Measurements from ENCODE around the gene PRKD1. TPM values are rescaled to one million over a fixed set of nuclear protein-coding genes. Genes with fewer than 3 reads are reported as not detected.

The PRKD1 gene
- total RNA-seq (2014; rRNA removed; shearing (Covaris generic)) = 11.0 and 11.6 TPM in 2 replicates

DNA sequence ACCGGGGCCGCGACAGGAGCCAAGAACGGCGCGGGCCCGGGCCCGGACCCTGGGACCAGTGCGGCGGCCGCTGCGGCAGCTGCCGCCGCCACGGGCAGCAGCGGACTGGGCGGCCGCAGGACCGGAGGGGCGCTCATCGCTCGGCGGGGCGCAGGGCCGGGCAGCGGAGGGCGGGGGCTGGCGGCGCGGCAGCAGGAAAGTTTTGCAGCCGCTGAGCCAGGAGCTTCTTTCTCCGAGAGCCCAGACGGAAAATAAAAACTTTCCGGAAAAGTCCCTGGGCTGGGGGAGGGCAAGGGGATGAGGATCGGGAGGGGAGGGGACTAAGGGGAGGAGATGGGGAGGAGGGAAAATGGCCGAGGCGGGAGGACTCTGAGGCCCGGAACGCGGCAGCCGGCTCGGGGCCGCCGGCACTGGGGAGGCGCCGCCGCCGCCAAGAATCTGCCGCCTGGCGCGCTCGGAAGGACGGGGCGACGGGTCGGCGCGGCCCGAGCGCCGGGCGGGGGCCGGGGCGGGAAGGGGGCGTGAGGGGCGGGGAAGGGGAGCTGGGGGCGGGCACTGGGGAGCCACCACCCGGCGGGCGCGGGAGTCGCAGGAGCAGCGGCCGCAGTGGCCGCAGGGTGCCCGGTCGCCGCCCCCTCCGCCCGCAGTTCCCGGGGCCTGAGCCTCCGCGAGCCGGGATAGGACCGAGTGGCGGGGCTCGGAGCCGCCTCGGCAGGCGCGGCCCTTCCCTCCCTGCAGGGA lies at the start of gene PRKD1:
PRKD1 (minus strand) TSS at position 472 of the 741 bp plus-strand sequence.
- H3K27ac ChIP-seq = no peak within 1 kb of the TSS; the same call in 1 of the 2 replicates
- peak; percentile 68 to 76 for DNase-seq

DNA sequence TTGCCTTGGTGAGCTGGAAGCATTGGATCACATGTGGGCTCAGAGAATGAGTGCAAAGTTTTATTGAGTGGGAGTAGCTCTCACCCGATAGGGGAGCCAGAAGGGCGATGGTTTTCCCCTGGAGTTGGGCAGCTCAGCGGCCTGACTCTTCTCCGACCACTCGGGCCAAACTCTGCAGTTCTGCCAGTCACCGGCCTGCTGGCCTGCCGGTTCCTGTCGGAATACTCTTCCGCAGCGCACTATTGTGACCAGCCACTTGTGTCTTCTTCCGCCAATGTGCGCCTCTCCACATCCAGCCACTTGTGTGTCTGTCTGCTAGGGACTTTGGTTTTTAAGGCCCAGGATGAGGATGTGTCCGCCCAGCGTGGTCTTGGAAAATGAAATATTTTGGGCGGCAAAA lies 43.5 kb upstream of the PRKD1 start:
- H3K4me3 ChIP-seq = no peak overlapping the region
- DNase-seq = no peak

More for the DNA sequence above, at the start of gene PRKD1:
- Histone ChIP-seq H3K36me3 (no peaks in the 10 kb centered on the region), H3K27me3 (no peaks in the 10 kb centered on the region), H3K9me3 (replicated peaks) (no peaks in the 10 kb centered on the region), H3K4me1 (peaks cover 7% of the 10 kb centered on the region), H3K4me3 (peak within 1 kb of the TSS; percentile 73)

DNA sequence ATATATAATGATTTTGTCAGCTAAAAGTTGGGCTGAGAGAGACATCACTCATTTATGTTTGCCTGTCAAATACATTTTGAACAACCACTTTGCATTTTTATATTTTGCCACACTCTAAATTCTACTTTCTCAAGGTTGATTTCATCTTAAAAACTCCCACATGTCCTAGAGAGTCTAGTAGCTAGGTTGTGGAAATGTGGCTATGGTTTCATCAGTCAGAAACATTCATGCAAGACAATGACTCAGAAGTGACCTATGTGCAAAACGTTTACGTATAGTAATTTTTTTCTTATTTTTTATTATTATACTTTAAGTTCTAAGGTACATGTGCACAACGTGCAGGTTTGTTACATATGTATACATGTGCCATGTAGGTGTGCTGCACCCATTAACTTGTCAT lies 27.4 kb upstream of the PRKD1 start:
- H3K27me3 ChIP-seq = no peaks in the 10 kb centered on the region
- no peaks in the 10 kb centered on the region for H3K36me3 ChIP-seq
- H3K4me1 ChIP-seq = no peaks in the 10 kb centered on the region
- no peak overlapping the region for H3K27ac ChIP-seq
- H3K9me3 ChIP-seq (replicated peaks) = peaks cover 3% of the 10 kb centered on the region; the same call in 1 of the 2 replicates
- H3K4me3 ChIP-seq = no peak overlapping the region
- no peak for DNase-seq

More for the DNA sequence above, 43.5 kb upstream of the PRKD1 start:
- no peaks in the 10 kb centered on the region for H3K36me3 ChIP-seq
- no peaks in the 10 kb centered on the region for H3K9me3 ChIP-seq (replicated peaks)
- no peaks in the 10 kb centered on the region for H3K4me1 ChIP-seq
- H3K27me3 ChIP-seq = no peaks in the 10 kb centered on the region; the same call in 1 of the 2 replicates
- H3K27ac ChIP-seq = no peak overlapping the region

DNA sequence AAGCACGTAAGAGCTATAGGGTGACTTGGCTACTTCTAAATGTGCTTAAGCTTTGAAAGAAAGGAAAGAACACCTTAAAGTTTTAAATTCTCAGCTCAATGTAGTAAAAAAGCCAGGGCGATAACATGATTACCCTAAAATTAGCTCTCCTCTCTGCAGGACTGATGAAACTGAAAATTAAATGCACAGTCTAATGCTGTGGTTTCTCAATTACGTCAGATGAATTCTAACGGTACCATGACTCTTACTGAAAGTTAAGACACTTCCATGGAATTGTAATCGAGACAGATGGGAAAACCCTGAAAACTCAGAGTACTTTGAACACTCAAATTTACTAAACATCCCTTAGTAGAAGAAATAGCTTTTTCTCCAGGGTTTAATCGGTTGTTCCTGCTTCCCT lies 25.9 kb upstream of the PRKD1 start:
- H3K27me3 ChIP-seq = no peaks in the 10 kb centered on the region
- no peak for DNase-seq
- no peaks in the 10 kb centered on the region; the same call in 1 of the 2 replicates for H3K4me1 ChIP-seq
- H3K4me3 ChIP-seq = no peak overlapping the region
- peaks cover 3% of the 10 kb centered on the region; the same call in 1 of the 2 replicates for H3K9me3 ChIP-seq (replicated peaks)
- H3K36me3 ChIP-seq = no peaks in the 10 kb centered on the region
- no peak overlapping the region for H3K27ac ChIP-seq

GRCh38 chr14:29944091-29944490 lies 16.4 kb upstream of the PRKD1 start:
- Histone ChIP-seq H3K4me3 (no peak overlapping the region), H3K4me1 (no peaks in the 10 kb centered on the region), H3K36me3 (no peaks in the 10 kb centered on the region), H3K9me3 (replicated peaks) (no peaks in the 10 kb centered on the region), H3K27me3 (no peaks in the 10 kb centered on the region), H3K27ac (no peak overlapping the region)
- no peak for DNase-seq

- Histone ChIP-seq H3K9me3 (replicated peaks) (no peaks in the 10 kb centered on the region), H3K4me1 (no peaks in the 10 kb centered on the region), H3K27ac (no peak overlapping the region), H3K27me3 (no peaks in the 10 kb centered on the region), H3K4me3 (no peak overlapping the region), H3K36me3 (no peaks in the 10 kb centered on the region)
- DNase-seq = no peak
Observed at GRCh38 chr14:29941401-29941800, 13.8 kb upstream of the PRKD1 start.

DNA sequence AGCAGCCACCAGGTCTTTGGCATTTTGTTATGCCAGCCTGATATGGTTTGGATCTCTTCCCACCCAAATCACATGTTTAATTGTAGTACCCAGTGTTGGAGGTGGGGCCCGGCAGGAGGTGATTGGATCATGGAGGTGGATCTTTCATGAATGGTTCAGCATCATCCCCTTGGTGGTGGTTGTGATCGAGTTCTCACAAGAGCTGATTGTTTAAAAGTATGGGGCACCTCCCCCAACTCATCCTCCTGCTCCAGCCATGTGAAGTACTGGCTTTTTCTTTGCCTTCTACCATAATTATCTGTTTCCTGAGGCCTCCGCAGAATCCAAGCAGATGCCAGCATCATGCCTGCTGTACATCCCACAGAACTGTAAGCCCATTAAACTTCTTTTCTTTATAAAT lies 12.8 kb upstream of the PRKD1 start:
- DNase-seq = no peak
- no peaks in the 10 kb centered on the region for H3K27me3 ChIP-seq
- H3K27ac ChIP-seq = no peak overlapping the region
- no peaks in the 10 kb centered on the region for H3K9me3 ChIP-seq (replicated peaks)
- no peaks in the 10 kb centered on the region for H3K4me1 ChIP-seq
- no peak overlapping the region for H3K4me3 ChIP-seq
- H3K36me3 ChIP-seq = no peaks in the 10 kb centered on the region

DNA sequence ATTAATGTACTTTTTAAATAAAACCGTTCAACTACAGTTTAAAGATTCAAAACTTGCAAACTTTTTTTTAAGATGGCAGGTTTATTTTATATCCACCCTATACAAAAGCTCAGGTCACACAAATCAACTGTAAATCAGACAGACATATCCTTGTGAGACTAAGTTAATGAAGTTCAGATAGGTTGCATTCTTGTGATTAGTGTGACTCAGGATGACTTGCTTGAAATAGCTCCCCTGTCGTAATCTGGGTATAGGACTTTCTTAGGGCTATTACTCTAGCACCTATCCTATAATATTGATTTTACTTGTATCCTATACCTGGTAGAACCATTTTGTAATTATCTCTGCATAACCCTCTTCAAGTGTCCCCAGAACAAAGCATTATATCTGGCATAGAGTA lies 9.5 kb upstream of the PRKD1 start:
- Histone ChIP-seq H3K27ac (no peak overlapping the region), H3K27me3 (no peaks in the 10 kb centered on the region), H3K9me3 (replicated peaks) (no peaks in the 10 kb centered on the region), H3K4me1 (no peaks in the 10 kb centered on the region), H3K36me3 (no peaks in the 10 kb centered on the region), H3K4me3 (no peak overlapping the region)
- DNase-seq = no peak

- H3K36me3 ChIP-seq = no peaks in the 10 kb centered on the region
Observed at GRCh38 chr14:29930283-29930682, 2.6 kb upstream of the PRKD1 start.

DNA sequence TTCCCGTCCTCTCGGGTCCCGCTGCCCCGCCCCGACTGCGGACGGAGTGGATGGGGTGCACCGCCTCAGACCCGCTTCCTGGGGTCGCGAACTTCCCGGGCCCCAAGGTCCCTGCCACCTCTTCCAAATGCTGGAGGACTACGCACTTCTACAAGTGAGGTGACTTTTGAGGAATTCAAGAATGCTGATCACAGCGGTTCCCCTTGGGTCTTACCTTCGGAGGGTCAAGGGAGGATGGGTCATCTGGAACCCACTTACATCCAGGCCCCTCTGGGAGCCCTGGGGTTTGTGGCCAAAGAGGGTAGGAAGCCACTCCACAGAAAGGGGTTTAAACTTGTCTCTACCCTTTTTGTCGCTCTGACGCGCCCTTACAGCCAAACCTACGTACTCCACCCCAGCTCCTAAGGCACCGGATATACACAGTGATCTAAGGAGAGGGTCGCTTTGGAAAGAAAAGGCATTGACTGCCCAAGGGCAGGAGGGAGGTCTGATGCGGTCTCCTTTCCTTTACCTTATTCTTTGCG lies 532 bp upstream of the PRKD1 start:
- no peak for DNase-seq
- H3K27ac ChIP-seq = no peak overlapping the region
- H3K4me3 ChIP-seq = peak overlapping the region; percentile 73
- H3K36me3 ChIP-seq = no peaks in the 10 kb centered on the region
- no peaks in the 10 kb centered on the region for H3K27me3 ChIP-seq
- peaks cover 7% of the 10 kb centered on the region for H3K4me1 ChIP-seq
- no peaks in the 10 kb centered on the region for H3K9me3 ChIP-seq (replicated peaks)

More at GRCh38 chr14:29930283-29930682, 2.6 kb upstream of the PRKD1 start:
- Histone ChIP-seq H3K4me3 (no peak overlapping the region), H3K4me1 (peaks cover 5% of the 10 kb centered on the region), H3K27ac (no peak overlapping the region), H3K27me3 (no peaks in the 10 kb centered on the region), H3K9me3 (replicated peaks) (no peaks in the 10 kb centered on the region)
- DNase-seq = peak in 1 of 2 experiments; percentile 18

DNA sequence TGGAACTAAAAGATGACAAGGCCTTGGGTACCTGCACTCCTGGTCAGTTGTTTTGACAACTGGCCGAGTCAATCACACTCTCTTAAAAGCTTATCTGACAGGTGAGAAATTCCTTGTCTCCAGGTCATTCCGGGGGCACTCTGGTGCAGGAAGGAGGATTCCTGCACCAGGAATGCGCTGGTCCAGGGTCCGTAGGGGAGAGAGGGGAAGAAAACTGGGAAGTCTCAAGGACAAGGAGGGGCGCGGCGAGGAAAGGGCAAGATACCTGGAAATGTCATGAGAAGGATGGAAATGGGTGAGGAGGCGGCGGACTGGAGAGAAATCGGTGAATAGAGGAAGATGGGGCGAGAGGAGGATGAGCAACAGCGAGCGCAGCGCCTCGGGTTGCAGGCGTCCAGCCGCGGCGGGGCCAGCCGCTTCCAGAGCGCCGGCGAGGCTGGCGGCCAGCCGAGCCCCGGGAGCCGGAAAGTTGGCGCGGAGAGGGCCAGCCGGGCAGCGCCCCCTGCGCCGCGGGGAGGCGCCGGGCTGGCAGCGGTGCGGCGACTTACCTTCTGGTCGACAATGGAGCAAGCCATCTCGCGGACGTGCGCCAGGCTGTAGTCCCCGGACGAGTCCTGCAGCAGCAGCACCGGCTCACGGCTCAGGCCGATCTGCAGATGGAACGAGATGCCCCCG lies 809 bp downstream of the PRKD1 start:
- peak overlapping the region; percentile 73 for H3K4me3 ChIP-seq
- peaks cover 7% of the 10 kb centered on the region for H3K4me1 ChIP-seq
- H3K36me3 ChIP-seq = no peaks in the 10 kb centered on the region
- peak; percentile 59 to 68 for DNase-seq
- no peak overlapping the region; the same call in 1 of the 2 replicates for H3K27ac ChIP-seq
- no peaks in the 10 kb centered on the region for H3K27me3 ChIP-seq
- H3K9me3 ChIP-seq (replicated peaks) = no peaks in the 10 kb centered on the region

DNA sequence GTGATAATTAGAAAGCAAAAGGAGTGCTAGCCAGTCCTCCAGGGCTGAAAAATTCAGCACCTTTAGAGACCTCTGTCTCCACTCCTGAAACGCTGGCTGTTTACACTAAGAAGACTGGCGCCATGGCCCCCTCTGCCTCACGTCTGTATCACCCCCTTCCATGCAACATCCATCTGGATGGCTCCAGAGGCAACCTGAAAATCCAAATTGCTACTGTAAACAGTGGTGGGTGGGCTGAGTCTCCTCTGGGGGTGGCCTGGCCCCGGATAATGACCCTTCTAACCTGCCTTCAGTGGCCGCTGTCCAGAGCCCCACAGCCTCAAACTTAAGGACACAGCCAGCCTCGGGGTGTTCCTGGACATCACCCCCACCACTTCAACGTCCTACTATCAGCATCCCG lies 1.4 kb downstream of the PRKD1 start:
- Histone ChIP-seq H3K36me3 (no peaks in the 10 kb centered on the region), H3K4me3 (peak overlapping the region; percentile 73), H3K27ac (no peak overlapping the region; the same call in 1 of the 2 replicates), H3K4me1 (peaks cover 7% of the 10 kb centered on the region), H3K27me3 (no peaks in the 10 kb centered on the region), H3K9me3 (replicated peaks) (no peaks in the 10 kb centered on the region)
- DNase-seq = peak in 1 of 2 experiments; percentile 40

DNA sequence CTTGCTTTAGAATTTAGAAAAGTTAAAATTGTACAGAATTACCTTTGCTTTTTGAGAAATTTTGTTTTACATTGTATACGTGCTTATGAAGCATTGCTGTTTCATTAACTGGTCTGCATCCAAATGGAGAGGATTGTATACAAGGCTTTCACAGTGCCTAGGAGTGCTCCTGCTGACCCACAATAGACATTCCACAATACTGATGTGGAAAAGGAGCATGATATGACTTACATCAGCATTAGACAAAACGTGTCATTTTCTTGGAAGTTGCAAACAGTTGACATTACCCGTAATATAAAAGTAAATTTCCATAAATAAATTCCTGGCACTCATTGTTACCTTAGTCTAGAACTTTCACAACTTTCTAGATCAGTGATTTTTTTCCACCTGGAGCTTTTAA lies 1.9 kb downstream of the PRKD1 start:
- Histone ChIP-seq H3K4me1 (peaks cover 7% of the 10 kb centered on the region), H3K4me3 (peak overlapping the region; percentile 73), H3K27me3 (no peaks in the 10 kb centered on the region), H3K27ac (no peak overlapping the region), H3K36me3 (no peaks in the 10 kb centered on the region), H3K9me3 (replicated peaks) (no peaks in the 10 kb centered on the region)
- DNase-seq = peak in 1 of 2 experiments; percentile 22

DNA sequence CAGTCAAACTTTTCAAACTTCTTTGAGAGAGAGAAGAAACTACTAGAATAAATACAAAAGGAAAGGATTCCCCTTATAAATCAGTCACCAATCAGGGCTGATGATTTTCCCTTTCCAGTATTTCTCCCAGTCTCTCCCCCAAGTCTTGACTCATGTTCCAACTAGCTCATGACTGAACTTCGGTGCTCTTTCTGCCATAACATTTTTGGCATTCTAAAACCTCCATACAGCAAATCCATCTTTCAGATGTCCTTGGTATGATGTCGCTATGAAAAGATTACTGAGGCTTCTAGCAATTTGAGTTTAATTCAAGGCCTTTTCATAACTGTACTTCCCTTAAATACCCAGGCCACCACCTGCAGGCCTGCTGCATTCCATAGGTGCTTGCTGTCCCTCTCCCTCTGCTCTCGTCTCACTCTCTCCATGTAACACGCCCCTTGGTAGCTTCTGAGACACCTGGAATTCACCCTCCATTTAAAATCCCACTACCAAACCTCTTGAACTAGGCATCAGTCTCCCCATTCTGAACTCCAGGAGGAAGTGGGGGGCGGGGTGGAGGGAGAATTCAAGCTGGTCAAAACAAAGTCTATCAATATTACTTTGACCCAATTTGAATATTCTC lies 2.4 kb downstream of the PRKD1 start:
- Histone ChIP-seq H3K27me3 (no peaks in the 10 kb centered on the region), H3K27ac (no peak overlapping the region), H3K4me1 (peaks cover 7% of the 10 kb centered on the region), H3K36me3 (no peaks in the 10 kb centered on the region), H3K4me3 (peak overlapping the region; percentile 73), H3K9me3 (replicated peaks) (no peaks in the 10 kb centered on the region)
- DNase-seq = no peak

DNA sequence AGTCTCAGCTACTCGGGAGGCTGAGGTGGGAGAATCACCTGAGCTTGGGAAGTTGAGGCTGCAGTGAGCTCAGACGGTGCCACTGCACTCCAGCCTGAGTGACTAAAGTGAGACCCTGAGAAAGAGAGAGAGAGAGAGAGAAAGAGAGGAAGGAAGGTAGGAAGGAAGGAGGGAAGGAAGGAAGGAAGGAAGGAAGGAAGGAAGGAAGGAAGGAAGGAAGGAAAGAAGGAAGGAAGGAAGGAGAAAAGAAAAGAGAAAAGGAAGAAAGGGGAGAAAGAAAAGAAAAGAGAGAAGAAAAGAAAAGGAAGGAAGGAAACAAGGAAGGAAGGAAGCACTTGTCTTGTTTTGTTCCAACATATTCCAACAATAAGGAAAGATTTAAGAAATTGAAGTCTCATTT lies 7.8 kb downstream of the PRKD1 start:
- Histone ChIP-seq H3K9me3 (replicated peaks) (no peaks in the 10 kb centered on the region), H3K27ac (no peak overlapping the region), H3K27me3 (no peaks in the 10 kb centered on the region), H3K4me1 (no peaks in the 10 kb centered on the region; the same call in 1 of the 2 replicates), H3K36me3 (no peaks in the 10 kb centered on the region), H3K4me3 (no peak overlapping the region)
- no peak for DNase-seq

Measured in SJCRH30 (cell line).